HEK293 (cell line): ENCODE data around the gene LY9.

Source experiments
- CTCF ChIA-PET: fragments of 350-600 bp; formaldehyde crosslinking; extraction: SDS; loops from one replicate; lab custom pipeline; 2021; ENCODE audit warnings: antibody characterized with exemption; lab: Yijun Ruan, JAX
- POLR2A ChIA-PET: fragments of 300-600 bp; formaldehyde crosslinking; extraction: SDS; loops from one replicate; lab custom pipeline; 2020; ENCODE audit warnings: antibody characterized with exemption, inconsistent platforms; lab: Yijun Ruan, JAX
- H3K27ac ChIP-seq: fragments of 200-500 bp; sonication (Bioruptor generic); 2 replicates; pipeline ENCODE4 v1.5.1; 2014; ENCODE audit warnings: low read depth, low read length, control low read depth, inconsistent platforms; ENCODE audit errors: extremely low read depth
- H3K36me3 ChIP-seq, 2 experiments: fragments of 200-500 bp in 1 of 2; sonication (Bioruptor generic) in 1 of 2; 1 replicate in 1 of 2; 2 replicates in 1 of 2; pipeline ENCODE4 v1.5.1; 2014 to 2017; ENCODE audit warnings: inconsistent platforms in 2 of 2, low read length in 2 of 2; ENCODE audit not compliant: control insufficient read depth in 2 of 2, insufficient read depth in 1 of 2
- H3K4me1 ChIP-seq: fragments of 200-500 bp; sonication (Bioruptor generic); 2 replicates; pipeline ENCODE4 v1.5.1; 2014; ENCODE audit warnings: mild to moderate bottlenecking, low read length, inconsistent platforms; ENCODE audit not compliant: control insufficient read depth, insufficient read depth
- H3K4me3 ChIP-seq: 2 replicates; pipeline ENCODE4 v1.5.1; 2011; ENCODE audit warnings: low read depth, mild to moderate bottlenecking, control low read depth, low read length, moderate library complexity
- H3K9me3 ChIP-seq: fragments of 200-500 bp; sonication (Bioruptor generic); 2 replicates; pipeline ENCODE4 v1.5.1; 2014; ENCODE audit warnings: low read depth, low read length, inconsistent platforms; ENCODE audit not compliant: control insufficient read depth, insufficient read depth
- GLIS2 ChIP-seq: fragments of 450-650 bp; formaldehyde crosslinking; IDR thresholded peaks from 2 replicates; pipeline ENCODE4 v1.5.1; 2016; ENCODE audit warnings: missing biosample characterization, missing genetic modification characterization
- IKZF3 ChIP-seq: fragments of 450-650 bp; IDR thresholded peaks from 2 replicates; pipeline ENCODE4 v1.5.0; 2018; ENCODE audit warnings: missing biosample characterization, mild to moderate bottlenecking, missing genetic modification characterization, moderate library complexity
- KLF7 ChIP-seq: fragments of 450-650 bp; formaldehyde crosslinking; IDR thresholded peaks from 2 replicates; pipeline ENCODE4 v1.5.1; 2016; ENCODE audit warnings: missing biosample characterization, missing genetic modification characterization, borderline replicate concordance
- KLF8 ChIP-seq: fragments of 450-650 bp; formaldehyde crosslinking; IDR thresholded peaks from 2 replicates; pipeline ENCODE4 v1.5.1; 2016; ENCODE audit warnings: missing biosample characterization, missing genetic modification characterization
- SCRT2 ChIP-seq: fragments of 450-650 bp; formaldehyde crosslinking; IDR thresholded peaks from 2 replicates; pipeline ENCODE4 v1.5.1; 2016; ENCODE audit warnings: missing biosample characterization, missing genetic modification characterization
- WT1 ChIP-seq: fragments of 450-650 bp; formaldehyde crosslinking; IDR thresholded peaks from 2 replicates; pipeline ENCODE4 v1.5.1; 2016; ENCODE audit warnings: missing biosample characterization, missing genetic modification characterization
- YY1 ChIP-seq: fragments of 450-650 bp; formaldehyde crosslinking; IDR thresholded peaks from 2 replicates; pipeline ENCODE4 v1.5.1; 2018; ENCODE audit warnings: missing biosample characterization, missing genetic modification characterization
- ZBTB21 ChIP-seq: fragments of 450-650 bp; formaldehyde crosslinking; IDR thresholded peaks from 2 replicates; pipeline ENCODE4 v1.5.1; 2017; ENCODE audit warnings: missing biosample characterization, missing genetic modification characterization
- ZBTB48 ChIP-seq: fragments of 450-650 bp; formaldehyde crosslinking; IDR thresholded peaks from 2 replicates; pipeline ENCODE4 v1.5.1; 2016; ENCODE audit warnings: missing biosample characterization, missing genetic modification characterization
- ZEB2 ChIP-seq: fragments of 450-650 bp; formaldehyde crosslinking; IDR thresholded peaks from 2 replicates; pipeline ENCODE4 v1.5.1; 2016; ENCODE audit warnings: missing biosample characterization, missing genetic modification characterization
- ZFP37 ChIP-seq: fragments of 450-650 bp; formaldehyde crosslinking; IDR thresholded peaks from 2 replicates; pipeline ENCODE4 v1.5.1; 2016; ENCODE audit warnings: missing biosample characterization, missing genetic modification characterization
- ZFP69B ChIP-seq: fragments of 450-650 bp; formaldehyde crosslinking; IDR thresholded peaks from 2 replicates; pipeline ENCODE4 v1.5.1; 2016; ENCODE audit warnings: missing biosample characterization, missing genetic modification characterization
- ZIC2 ChIP-seq: fragments of 450-650 bp; formaldehyde crosslinking; IDR thresholded peaks from 2 replicates; pipeline ENCODE4 v1.5.1; 2016; ENCODE audit warnings: missing biosample characterization, missing genetic modification characterization
- ZNF10 ChIP-seq: fragments of 450-650 bp; formaldehyde crosslinking; IDR thresholded peaks from 2 replicates; pipeline ENCODE4 v1.5.1; 2017; ENCODE audit warnings: missing biosample characterization, missing genetic modification characterization
- ZNF133 ChIP-seq: fragments of 450-650 bp; formaldehyde crosslinking; IDR thresholded peaks from 2 replicates; pipeline ENCODE4 v1.5.1; 2016; ENCODE audit warnings: missing biosample characterization, missing genetic modification characterization
- ZNF211 ChIP-seq: fragments of 450-650 bp; formaldehyde crosslinking; IDR thresholded peaks from 2 replicates; pipeline ENCODE4 v1.5.1; 2016; ENCODE audit warnings: low read depth, missing biosample characterization, missing genetic modification characterization
- ZNF324 ChIP-seq: fragments of 450-650 bp; formaldehyde crosslinking; IDR thresholded peaks from 2 replicates; pipeline ENCODE4 v1.5.1; 2016; ENCODE audit warnings: missing biosample characterization, missing genetic modification characterization
- ZNF366 ChIP-seq: fragments of 450-650 bp; formaldehyde crosslinking; conservative IDR thresholded peaks from 2 replicates; pipeline ENCODE4 v1.5.1; 2016; ENCODE audit warnings: missing biosample characterization, missing genetic modification characterization
- ZNF37A ChIP-seq: fragments of 450-650 bp; IDR thresholded peaks from 2 replicates; pipeline ENCODE4 v1.5.1; 2018; ENCODE audit warnings: missing biosample characterization, missing genetic modification characterization
- ZNF426 ChIP-seq: fragments of 450-650 bp; formaldehyde crosslinking; IDR thresholded peaks from 2 replicates; pipeline ENCODE4 v1.5.1; 2017; ENCODE audit warnings: missing biosample characterization, missing genetic modification characterization, mild to moderate bottlenecking, inconsistent platforms, moderate library complexity
- ZNF514 ChIP-seq: fragments of 450-650 bp; formaldehyde crosslinking; IDR thresholded peaks from 2 replicates; pipeline ENCODE4 v1.5.1; 2016; ENCODE audit warnings: missing biosample characterization, missing genetic modification characterization
- ZNF549 ChIP-seq: fragments of 450-650 bp; IDR thresholded peaks from 2 replicates; pipeline ENCODE4 v1.5.1; 2018; ENCODE audit warnings: missing biosample characterization, missing genetic modification characterization, mild to moderate bottlenecking, inconsistent platforms, moderate library complexity
- ZNF654 ChIP-seq: fragments of 450-650 bp; formaldehyde crosslinking; IDR thresholded peaks from 2 replicates; pipeline ENCODE4 v1.5.1; 2016; ENCODE audit warnings: low read depth, missing biosample characterization, missing genetic modification characterization
- ZNF660 ChIP-seq: fragments of 450-650 bp; IDR thresholded peaks from 2 replicates; pipeline ENCODE4 v1.5.1; 2018; ENCODE audit warnings: missing biosample characterization, mild to moderate bottlenecking, missing genetic modification characterization
- TF ChIP-seq, protein P1 (sequence below): fragments of 450-650 bp; formaldehyde crosslinking; IDR thresholded peaks from 2 replicates; pipeline ENCODE4 v1.5.1; 2016; ENCODE audit warnings: missing biosample characterization, missing genetic modification characterization
- TF ChIP-seq, protein P2 (sequence below): fragments of 450-650 bp; formaldehyde crosslinking; IDR thresholded peaks from 2 replicates; pipeline ENCODE4 v1.5.1; 2016; ENCODE audit warnings: missing biosample characterization, missing genetic modification characterization, low read depth
- TF ChIP-seq, protein P3 (sequence below): IDR thresholded peaks from 2 replicates; pipeline ENCODE4 v1.6.1; 2011; ENCODE audit warnings: mild to moderate bottlenecking, low read depth, low read length, borderline replicate concordance

The LY9 gene

DNA sequence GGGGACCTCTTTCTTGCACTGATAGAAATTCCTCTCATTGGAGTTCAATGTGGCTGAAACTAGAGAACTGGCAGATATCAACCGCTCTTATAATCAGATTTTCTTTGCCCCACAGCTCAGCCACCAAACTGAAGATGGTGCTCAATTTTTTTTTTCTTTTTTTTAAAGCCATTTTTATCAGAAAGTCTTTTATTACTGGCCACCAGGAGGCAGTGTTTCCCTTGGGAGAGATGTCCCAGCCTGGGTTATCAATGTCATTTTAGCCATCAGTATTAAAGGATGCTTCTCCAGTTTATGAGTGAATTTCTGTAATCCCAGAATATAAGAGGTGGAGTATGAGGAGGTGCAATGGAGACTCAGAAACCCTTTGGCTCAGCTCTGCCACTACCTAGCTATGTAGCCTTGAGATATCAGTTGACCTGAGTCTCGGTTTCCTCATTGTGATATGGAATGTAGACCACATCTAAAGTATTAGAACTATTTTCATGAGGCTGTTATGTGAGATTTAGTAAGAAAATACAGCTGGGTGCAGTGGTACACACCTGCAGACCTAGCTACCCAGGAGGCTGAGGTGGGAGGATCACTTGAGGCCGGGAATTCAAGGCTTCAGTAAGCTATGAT, 39.1 kb downstream of the LY9 start:
- Histone ChIP-seq H3K9me3 (no peaks in the 10 kb centered on the region), H3K4me3 (no peak overlapping the region), H3K36me3 (no peaks in the 10 kb centered on the region), H3K27ac (no peak overlapping the region)
- POLR2A ChIA-PET = no interaction called here
- TF ChIP-seq ZNF324 (no peak), ZNF654 (tag by site-specific recombination) (peak; percentile 42), ZNF660 (tag by site-specific recombination) (peak; percentile 87), ZEB2 (tag by site-specific recombination) (no peak)
- TF ChIP-seq, protein P1, sequence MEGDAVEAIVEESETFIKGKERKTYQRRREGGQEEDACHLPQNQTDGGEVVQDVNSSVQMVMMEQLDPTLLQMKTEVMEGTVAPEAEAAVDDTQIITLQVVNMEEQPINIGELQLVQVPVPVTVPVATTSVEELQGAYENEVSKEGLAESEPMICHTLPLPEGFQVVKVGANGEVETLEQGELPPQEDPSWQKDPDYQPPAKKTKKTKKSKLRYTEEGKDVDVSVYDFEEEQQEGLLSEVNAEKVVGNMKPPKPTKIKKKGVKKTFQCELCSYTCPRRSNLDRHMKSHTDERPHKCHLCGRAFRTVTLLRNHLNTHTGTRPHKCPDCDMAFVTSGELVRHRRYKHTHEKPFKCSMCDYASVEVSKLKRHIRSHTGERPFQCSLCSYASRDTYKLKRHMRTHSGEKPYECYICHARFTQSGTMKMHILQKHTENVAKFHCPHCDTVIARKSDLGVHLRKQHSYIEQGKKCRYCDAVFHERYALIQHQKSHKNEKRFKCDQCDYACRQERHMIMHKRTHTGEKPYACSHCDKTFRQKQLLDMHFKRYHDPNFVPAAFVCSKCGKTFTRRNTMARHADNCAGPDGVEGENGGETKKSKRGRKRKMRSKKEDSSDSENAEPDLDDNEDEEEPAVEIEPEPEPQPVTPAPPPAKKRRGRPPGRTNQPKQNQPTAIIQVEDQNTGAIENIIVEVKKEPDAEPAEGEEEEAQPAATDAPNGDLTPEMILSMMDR = peak; percentile 17; the same call in 1 of the 2 replicates
- TF ChIP-seq, all 188 proteins: peak for 3
- CTCF ChIA-PET = interaction anchor here (0.6 to 6.6 kb wide), 34 partner anchors 8 to 270 kb away, joined by 3 to 132 read pairs (median 4); partner anchors contain the start of genes ITLN1 and ITLN2
- H3K4me1 ChIP-seq = no peaks in the 10 kb centered on the region

DNA sequence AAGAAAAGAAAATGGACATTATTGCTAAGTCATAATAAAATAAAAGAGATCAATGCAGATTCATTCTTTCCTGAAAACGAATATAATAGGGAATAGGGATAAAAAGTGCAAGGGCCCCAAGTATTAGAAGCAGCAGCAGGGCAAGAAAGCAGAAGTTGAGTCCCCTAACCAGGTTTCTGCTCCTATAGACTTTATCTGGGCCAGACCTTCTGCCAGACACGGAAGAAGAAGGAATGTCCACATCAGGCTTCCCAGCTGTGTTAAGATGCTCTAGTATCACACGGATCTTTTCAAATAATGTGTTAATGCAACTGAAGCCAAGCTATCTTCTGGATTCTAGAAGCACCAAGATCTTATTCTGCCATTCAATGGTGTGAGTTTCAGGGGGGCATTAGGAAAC, 39.8 kb downstream of the LY9 start:
- TF ChIP-seq ZFP69B (tag by site-specific recombination) (no peak), ZNF324 (no peak), WT1 (no peak), ZNF10 (tag by site-specific recombination) (no peak), KLF8 (tag by site-specific recombination) (no peak), KLF7 (tag by site-specific recombination) (no peak), ZNF514 (tag by site-specific recombination) (no peak)
- TF ChIP-seq, all 188 proteins: peak for 0
- POLR2A ChIA-PET = interaction anchor here (0.6 kb wide), 1 partner anchor 75 kb away, joined by 5 read pairs; no protein-coding TSS in a partner anchor

DNA sequence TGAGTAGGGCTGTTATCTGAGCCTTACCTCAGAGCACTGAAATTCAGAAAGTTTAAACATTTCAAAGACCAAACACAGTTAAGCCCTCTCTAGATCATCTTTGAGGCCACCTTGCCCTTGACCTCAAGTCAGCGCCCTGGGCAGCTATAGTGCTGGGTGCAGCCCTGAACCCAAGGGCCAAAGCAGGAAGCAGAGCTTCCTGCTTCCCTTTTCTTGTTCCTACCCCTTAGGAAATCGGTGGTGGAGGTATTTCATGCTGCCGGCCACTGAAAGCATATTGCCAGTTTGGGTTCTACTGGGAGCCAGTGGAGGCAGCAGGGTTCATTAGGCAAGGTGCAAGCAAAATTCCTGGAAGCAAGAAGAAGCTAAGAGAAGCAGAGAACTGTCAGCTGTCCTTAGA, 40.6 kb downstream of the LY9 start:
- Histone ChIP-seq H3K27ac (no peak overlapping the region), H3K36me3 (no peaks in the 10 kb centered on the region)
- POLR2A ChIA-PET = no interaction called here
- TF ChIP-seq ZFP69B (tag by site-specific recombination) (no peak), YY1 (no peak), ZNF133 (tag by site-specific recombination) (no peak), ZNF10 (tag by site-specific recombination) (no peak), ZFP37 (tag by site-specific recombination) (no peak), IKZF3 (no peak), ZIC2 (tag by site-specific recombination) (no peak), ZBTB48 (tag by site-specific recombination) (no peak), ZNF426 (no peak), ZNF366 (tag by site-specific recombination) (no peak), SCRT2 (tag by site-specific recombination) (no peak), ZBTB21 (tag by site-specific recombination) (no peak), ZNF211 (no peak), GLIS2 (tag by site-specific recombination) (no peak), ZNF37A (tag by site-specific recombination) (no peak), ZNF549 (tag by site-specific recombination) (no peak)
- TF ChIP-seq, protein P2, sequence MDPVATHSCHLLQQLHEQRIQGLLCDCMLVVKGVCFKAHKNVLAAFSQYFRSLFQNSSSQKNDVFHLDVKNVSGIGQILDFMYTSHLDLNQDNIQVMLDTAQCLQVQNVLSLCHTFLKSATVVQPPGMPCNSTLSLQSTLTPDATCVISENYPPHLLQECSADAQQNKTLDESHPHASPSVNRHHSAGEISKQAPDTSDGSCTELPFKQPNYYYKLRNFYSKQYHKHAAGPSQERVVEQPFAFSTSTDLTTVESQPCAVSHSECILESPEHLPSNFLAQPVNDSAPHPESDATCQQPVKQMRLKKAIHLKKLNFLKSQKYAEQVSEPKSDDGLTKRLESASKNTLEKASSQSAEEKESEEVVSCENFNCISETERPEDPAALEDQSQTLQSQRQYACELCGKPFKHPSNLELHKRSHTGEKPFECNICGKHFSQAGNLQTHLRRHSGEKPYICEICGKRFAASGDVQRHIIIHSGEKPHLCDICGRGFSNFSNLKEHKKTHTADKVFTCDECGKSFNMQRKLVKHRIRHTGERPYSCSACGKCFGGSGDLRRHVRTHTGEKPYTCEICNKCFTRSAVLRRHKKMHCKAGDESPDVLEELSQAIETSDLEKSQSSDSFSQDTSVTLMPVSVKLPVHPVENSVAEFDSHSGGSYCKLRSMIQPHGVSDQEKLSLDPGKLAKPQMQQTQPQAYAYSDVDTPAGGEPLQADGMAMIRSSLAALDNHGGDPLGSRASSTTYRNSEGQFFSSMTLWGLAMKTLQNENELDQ = no peak
- TF ChIP-seq, protein P3, sequence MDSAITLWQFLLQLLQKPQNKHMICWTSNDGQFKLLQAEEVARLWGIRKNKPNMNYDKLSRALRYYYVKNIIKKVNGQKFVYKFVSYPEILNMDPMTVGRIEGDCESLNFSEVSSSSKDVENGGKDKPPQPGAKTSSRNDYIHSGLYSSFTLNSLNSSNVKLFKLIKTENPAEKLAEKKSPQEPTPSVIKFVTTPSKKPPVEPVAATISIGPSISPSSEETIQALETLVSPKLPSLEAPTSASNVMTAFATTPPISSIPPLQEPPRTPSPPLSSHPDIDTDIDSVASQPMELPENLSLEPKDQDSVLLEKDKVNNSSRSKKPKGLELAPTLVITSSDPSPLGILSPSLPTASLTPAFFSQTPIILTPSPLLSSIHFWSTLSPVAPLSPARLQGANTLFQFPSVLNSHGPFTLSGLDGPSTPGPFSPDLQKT = no peak

More for the DNA sequence above, 39.8 kb downstream of the LY9 start:
- CTCF ChIA-PET = interaction anchor here (0.6 to 6.6 kb wide), 25 partner anchors 7 to 271 kb away, joined by 3 to 132 read pairs (median 4); partner anchors contain the start of genes ITLN1 and ITLN2
- Histone ChIP-seq H3K9me3 (no peaks in the 10 kb centered on the region), H3K27ac (no peak overlapping the region), H3K36me3 (no peaks in the 10 kb centered on the region), H3K4me1 (no peaks in the 10 kb centered on the region), H3K4me3 (no peak overlapping the region)

More for the DNA sequence above, 40.6 kb downstream of the LY9 start:
- CTCF ChIA-PET = interaction anchor here (1.0 to 6.6 kb wide), 7 partner anchors 34 to 155 kb away, joined by 3 to 132 read pairs (median 6); partner anchors contain the start of gene ITLN2
- no peaks in the 10 kb centered on the region for H3K4me1 ChIP-seq
- H3K4me3 ChIP-seq = no peak overlapping the region
- no peaks in the 10 kb centered on the region for H3K9me3 ChIP-seq
